ENCODE data around the gene B9D2.

- no peak for TF ChIP-seq POLR2A (IDR thresholded peaks at IDR 0.05; ENCODE audit: low read depth, low read length)
- no peak for TF ChIP-seq CTCF (conservative IDR thresholded peaks at IDR 0.05; ENCODE audit: low read depth, low read length)
Observed at GRCh38 chr19:41408256-41408655, 44.3 kb upstream of the B9D2 start.

Measured in IMR-90 (cell line).